Gastroesophageal sphincter (tissue), 4 donors: ENCODE results near the gene PLCL1. TPM values are rescaled to one million over a fixed set of nuclear protein-coding genes. Genes with fewer than 3 reads are reported as not detected.

Experiments used
- ATAC-seq: fragments of 150-250 bp; one replicate; pipeline ENCODE4 v1.9.1; 2016; ENCODE audit warnings: mild to moderate bottlenecking, moderate library complexity
- H3K27ac ChIP-seq, 4 donors: fragments of 200-600 bp; sonication (generic) in 3 of 4; 1 replicate in 3 of 4; 2 replicates in 1 of 4; pipeline ENCODE4 v1.5.1; 2016 to 2019
- H3K27me3 ChIP-seq: fragments of 200-600 bp; sonication (generic); one replicate; pipeline ENCODE4 v1.5.1; 2019
- H3K36me3 ChIP-seq, 2 donors: fragments of 200-600 bp; sonication (generic); one replicate each; pipeline ENCODE4 v1.5.1; 2019; ENCODE audit warnings: control low read depth in 1 of 2
- H3K4me1 ChIP-seq, 3 donors: fragments of 200-600 bp; sonication (generic); 1 replicate in 2 of 3; 2 replicates in 1 of 3; pipeline ENCODE4 v1.5.1; 2016 to 2019; ENCODE audit warnings: control low read depth in 2 of 3
- H3K4me3 ChIP-seq, 2 donors: fragments of 200-600 bp; sonication (generic); one replicate each; pipeline ENCODE4 v1.5.1; 2019; ENCODE audit warnings: mild to moderate bottlenecking in 1 of 2, moderate library complexity in 1 of 2
- H3K9me3 ChIP-seq, 3 donors: fragments of 200-600 bp; sonication (generic); one replicate each; pipeline ENCODE4 v1.5.1; 2017 to 2019; ENCODE audit warnings: control low read depth in 2 of 3
- EP300 ChIP-seq: sonication (generic); formaldehyde crosslinking; IDR thresholded peaks from one replicate; pipeline ENCODE4 v1.6.1; 2017; ENCODE audit warnings: antibody characterized with exemption, mild to moderate bottlenecking
- POLR2A ChIP-seq, 2 donors: fragments of 450-650 bp; IDR thresholded peaks; one replicate each; pipeline ENCODE4 v1.6.1; 2017; ENCODE audit warnings: antibody characterized with exemption in 2 of 2, mild to moderate bottlenecking in 2 of 2, moderate library complexity in 1 of 2
- POLR2AphosphoS5 ChIP-seq: sonication (generic); formaldehyde crosslinking; IDR thresholded peaks from one replicate; pipeline ENCODE4 v1.6.1; 2017; ENCODE audit warnings: antibody characterized with exemption
- WGBS, 2 donors: methylation state at CpG; one replicate each; pipeline ENCODE4 v1.1.5; 2018; ENCODE audit warnings: low coverage in 1 of 2; 5-methylcytosine and 5-hydroxymethylcytosine counted together
- total RNA-seq, 4 donors: library from RNA; depleted of rRNA; stranded (reverse); fragments of >200 nt; gene quantifications; one replicate each; pipeline ENCODE4 v1.1.0, GENCODE V29; 2016
- TF ChIP-seq, protein P1 (sequence below), 4 experiments: fragments of 200-600 bp in 2 of 4; fragments of 450-650 bp in 2 of 4; sonication (generic) in 1 of 4; IDR thresholded peaks; one replicate each; pipeline ENCODE4 v1.5.1; 2017 to 2019; ENCODE audit warnings: antibody characterized with exemption in 4 of 4, mild to moderate bottlenecking in 2 of 4, moderate library complexity in 2 of 4

The PLCL1 gene
- total RNA-seq, 4 donors from 2014 or later, result 23.4 to 89.2 (median 47.4) TPM

- TF ChIP-seq, protein P1, sequence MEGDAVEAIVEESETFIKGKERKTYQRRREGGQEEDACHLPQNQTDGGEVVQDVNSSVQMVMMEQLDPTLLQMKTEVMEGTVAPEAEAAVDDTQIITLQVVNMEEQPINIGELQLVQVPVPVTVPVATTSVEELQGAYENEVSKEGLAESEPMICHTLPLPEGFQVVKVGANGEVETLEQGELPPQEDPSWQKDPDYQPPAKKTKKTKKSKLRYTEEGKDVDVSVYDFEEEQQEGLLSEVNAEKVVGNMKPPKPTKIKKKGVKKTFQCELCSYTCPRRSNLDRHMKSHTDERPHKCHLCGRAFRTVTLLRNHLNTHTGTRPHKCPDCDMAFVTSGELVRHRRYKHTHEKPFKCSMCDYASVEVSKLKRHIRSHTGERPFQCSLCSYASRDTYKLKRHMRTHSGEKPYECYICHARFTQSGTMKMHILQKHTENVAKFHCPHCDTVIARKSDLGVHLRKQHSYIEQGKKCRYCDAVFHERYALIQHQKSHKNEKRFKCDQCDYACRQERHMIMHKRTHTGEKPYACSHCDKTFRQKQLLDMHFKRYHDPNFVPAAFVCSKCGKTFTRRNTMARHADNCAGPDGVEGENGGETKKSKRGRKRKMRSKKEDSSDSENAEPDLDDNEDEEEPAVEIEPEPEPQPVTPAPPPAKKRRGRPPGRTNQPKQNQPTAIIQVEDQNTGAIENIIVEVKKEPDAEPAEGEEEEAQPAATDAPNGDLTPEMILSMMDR (IDR thresholded peaks at IDR 0.05), result no peak
- TF ChIP-seq EP300 (no peak), POLR2AphosphoS5 (no peak), POLR2A (IDR thresholded peaks at IDR 0.05) (no peak)
- ATAC-seq, result no peak
- H3K9me3 ChIP-seq, result no peaks in the 10 kb centered on the region
- no peaks in the 10 kb centered on the region for H3K36me3 ChIP-seq
- no peak overlapping the region for H3K4me3 ChIP-seq
- H3K27me3 ChIP-seq, result no peaks in the 10 kb centered on the region
- H3K4me1 ChIP-seq, result peaks cover 4 to 20% (median 8%) of the 10 kb centered on the region in 3 donors
- no peak overlapping the region for H3K27ac ChIP-seq
Measured at GRCh38 chr2:197919487-197919886, 115.1 kb downstream of the PLCL1 start.

- H3K4me1 ChIP-seq, result peaks cover 2 to 20% (median 6%) of the 10 kb centered on the region in 3 donors
Measured at GRCh38 chr2:197920088-197920487, 115.7 kb downstream of the PLCL1 start.

GRCh38 chr2:197920592-197921201 is 116.3 kb downstream of the PLCL1 start:
- Histone ChIP-seq H3K9me3 (no peaks in the 10 kb centered on the region), H3K27me3 (no peaks in the 10 kb centered on the region), H3K4me3 (no peak overlapping the region), H3K27ac (no peak overlapping the region), H3K36me3 (no peaks in the 10 kb centered on the region), H3K4me1 (peaks cover 3 to 20% (median 6%) of the 10 kb centered on the region in 3 donors)
- 88 to 91% methylated on average over 4 to 5 of the region's 5 CpGs for WGBS, 2 donors
- TF ChIP-seq EP300, result no peak
- no peak for TF ChIP-seq POLR2AphosphoS5
- no peak for ATAC-seq

More at GRCh38 chr2:197920088-197920487, 115.7 kb downstream of the PLCL1 start:
- no peaks in the 10 kb centered on the region for H3K36me3 ChIP-seq
- H3K9me3 ChIP-seq, result no peaks in the 10 kb centered on the region
- ATAC-seq, result no peak
- no peaks in the 10 kb centered on the region for H3K27me3 ChIP-seq
- TF ChIP-seq EP300 (no peak), POLR2A (IDR thresholded peaks at IDR 0.05) (no peak), POLR2AphosphoS5 (no peak)
- TF ChIP-seq, protein P1 (IDR thresholded peaks at IDR 0.05), result no peak
- WGBS, 2 donors, result 85 to 100% methylated on average over 1 of the region's 1 CpG
- H3K4me3 ChIP-seq, result no peak overlapping the region
- no peak overlapping the region for H3K27ac ChIP-seq

- TF ChIP-seq POLR2A (IDR thresholded peaks at IDR 0.05) (no peak), EP300 (no peak), POLR2AphosphoS5 (no peak)
- TF ChIP-seq, protein P1 (IDR thresholded peaks at IDR 0.05), result no peak
- H3K4me3 ChIP-seq, result no peak overlapping the region
- H3K27me3 ChIP-seq, result no peaks in the 10 kb centered on the region
- WGBS, 2 donors, result 58 to 91% methylated on average over 2 to 5 of the region's 5 CpGs
- no peaks in the 10 kb centered on the region for H3K36me3 ChIP-seq
- ATAC-seq, result no peak
- peaks cover 0 to 41% (median 8%) of the 10 kb centered on the region in 3 donors for H3K4me1 ChIP-seq
- peak overlapping the region in 3 of 4 donors; percentile 1 to 28 (median 25) for H3K27ac ChIP-seq
- H3K9me3 ChIP-seq, result no peaks in the 10 kb centered on the region
Measured at GRCh38 chr2:197924483-197924882, 120.1 kb downstream of the PLCL1 start.

- H3K36me3 ChIP-seq, result no peaks in the 10 kb centered on the region
- no peak for TF ChIP-seq POLR2AphosphoS5
- TF ChIP-seq POLR2A (IDR thresholded peaks at IDR 0.05), result no peak
- TF ChIP-seq EP300, result no peak
- TF ChIP-seq, protein P1 (IDR thresholded peaks at IDR 0.05), result no peak
- peaks cover 0 to 41% (median 8%) of the 10 kb centered on the region in 3 donors for H3K4me1 ChIP-seq
- no peak overlapping the region for H3K4me3 ChIP-seq
- no peaks in the 10 kb centered on the region for H3K27me3 ChIP-seq
- no peaks in the 10 kb centered on the region for H3K9me3 ChIP-seq
- no peak for ATAC-seq
- H3K27ac ChIP-seq, result peak overlapping the region in 3 of 4 donors; percentile 25 to 42 (median 28)
Measured at GRCh38 chr2:197925204-197925603, 120.8 kb downstream of the PLCL1 start.
